ES-I3 (cell line): ENCODE results near the gene KCNQ1.

Experiments used
- H3K36me3 ChIP-seq: 2 replicates; pipeline ENCODE4 v1.6.1; 2013; ENCODE audit warnings: mild to moderate bottlenecking, low read length, control low read depth, moderate library complexity; ENCODE audit not compliant: insufficient read depth
- H3K4me1 ChIP-seq: 2 replicates; pipeline ENCODE4 v1.6.1; 2013; ENCODE audit warnings: mild to moderate bottlenecking, control low read depth, low read length; ENCODE audit not compliant: insufficient read depth
- H3K9ac ChIP-seq: 2 replicates; pipeline ENCODE4 v1.6.1; 2013; ENCODE audit warnings: low read depth, mild to moderate bottlenecking, low read length, moderate library complexity
- H3K9me3 ChIP-seq: 2 replicates; pipeline ENCODE4 v1.6.1; 2013; ENCODE audit warnings: mild to moderate bottlenecking, low read length, moderate library complexity; ENCODE audit not compliant: control insufficient read depth, insufficient read depth

The KCNQ1 gene

DNA sequence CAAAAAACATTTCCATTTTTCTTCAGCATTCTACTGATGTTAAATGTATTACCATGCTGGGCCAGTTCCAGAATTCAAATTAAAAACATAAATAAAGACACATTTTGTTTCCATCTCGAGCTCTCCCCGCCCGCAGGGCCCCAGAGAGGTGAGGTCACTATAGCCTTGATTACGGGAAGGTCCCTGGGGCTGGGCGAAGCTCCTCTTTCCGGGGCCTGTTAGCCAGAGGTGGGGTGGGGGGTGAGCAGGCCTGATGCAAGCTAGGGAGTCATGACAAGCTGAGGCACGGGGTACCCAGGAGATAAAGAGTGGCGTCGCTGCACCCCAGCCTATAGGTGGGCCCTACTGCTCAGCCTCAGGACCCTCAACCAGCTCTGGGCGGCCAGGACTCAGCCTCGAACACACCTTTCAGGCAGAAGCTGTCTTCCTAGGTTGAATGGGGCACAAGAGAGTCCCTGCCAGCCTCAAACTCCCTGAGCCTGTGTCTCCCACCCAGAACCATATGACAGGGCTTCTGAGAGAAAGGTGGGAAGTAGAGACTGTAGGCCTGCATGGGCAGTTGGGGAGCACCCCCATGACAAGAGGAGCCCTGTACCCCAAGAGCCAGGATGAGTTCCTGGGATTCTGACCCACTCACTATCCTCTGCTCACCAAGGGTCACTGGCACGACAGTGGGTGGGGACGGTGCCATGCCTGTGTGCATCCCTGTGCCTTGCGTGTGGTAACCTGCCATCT lies 220.2 kb downstream of the KCNQ1 start:
- no peaks in the 10 kb centered on the region; the same call in 1 of the 2 replicates for H3K36me3 ChIP-seq
- no peak overlapping the region for H3K9ac ChIP-seq
- peaks cover 14% of the 10 kb centered on the region for H3K9me3 ChIP-seq

DNA sequence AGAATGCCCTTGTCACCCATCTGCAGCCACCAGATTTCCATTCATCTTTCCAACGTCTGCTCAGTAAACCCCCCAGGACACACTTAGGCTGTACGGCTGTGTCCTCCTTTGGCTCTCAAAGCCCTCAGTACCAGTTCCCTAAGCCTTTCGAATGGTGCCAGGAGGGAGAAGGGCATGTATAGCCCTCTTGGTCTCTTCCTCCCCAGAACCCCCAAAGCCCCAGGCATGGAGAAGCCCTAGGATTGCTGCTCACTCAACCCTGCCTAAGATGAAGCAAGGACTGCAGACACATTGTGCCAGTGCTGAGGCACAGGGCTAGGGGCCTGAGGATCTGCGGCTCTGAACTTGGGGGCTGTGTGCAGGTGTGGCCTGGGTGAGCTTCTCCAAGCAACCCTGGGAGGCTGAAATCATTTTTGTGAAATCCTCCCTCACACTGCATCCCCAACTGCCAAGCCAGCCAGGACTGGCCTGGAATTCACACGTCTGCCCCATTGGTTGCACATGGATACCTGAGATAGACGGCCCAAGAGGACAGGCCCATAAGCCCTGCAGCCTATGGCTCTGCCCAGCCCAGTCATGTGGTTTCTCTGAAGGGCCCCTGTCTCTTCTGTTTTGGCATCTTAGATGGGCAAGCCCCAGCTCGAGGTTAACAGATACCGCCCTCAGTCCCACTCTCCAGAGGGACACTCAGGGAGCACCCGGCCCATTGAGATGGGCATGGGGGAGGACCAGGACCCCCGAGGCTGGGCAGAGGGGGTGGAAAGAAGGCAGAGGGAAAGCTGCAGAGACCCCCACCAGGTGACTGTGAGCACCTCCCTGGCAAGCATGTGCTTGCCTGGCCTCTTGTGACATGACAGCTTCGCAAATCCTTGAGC lies 221.0 kb downstream of the KCNQ1 start:
- H3K9ac ChIP-seq, result no peak overlapping the region
- H3K36me3 ChIP-seq, result no peaks in the 10 kb centered on the region; the same call in 1 of the 2 replicates
- no peaks in the 10 kb centered on the region for H3K4me1 ChIP-seq
- H3K9me3 ChIP-seq, result peaks cover 9% of the 10 kb centered on the region

More for the DNA sequence above, 220.2 kb downstream of the KCNQ1 start:
- H3K4me1 ChIP-seq, result no peaks in the 10 kb centered on the region

DNA sequence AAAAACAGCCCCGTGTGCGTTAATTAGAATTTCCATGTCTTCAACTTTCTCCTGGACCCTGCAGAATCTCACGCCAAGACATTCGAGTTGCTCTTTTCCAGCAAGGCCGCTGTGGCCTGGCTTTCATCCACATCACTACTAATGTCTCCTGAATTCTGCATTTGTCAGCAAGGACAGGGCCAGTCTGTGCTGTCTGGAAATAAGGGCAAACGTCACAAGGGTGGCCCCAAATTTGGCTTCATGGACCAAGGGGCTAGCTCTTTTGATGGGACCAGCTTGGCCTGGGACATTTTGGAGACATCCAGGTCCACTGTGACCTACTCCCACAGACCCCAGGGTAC lies 221.6 kb downstream of the KCNQ1 start:
- Histone ChIP-seq H3K36me3 (no peaks in the 10 kb centered on the region; the same call in 1 of the 2 replicates), H3K9me3 (peaks cover 3% of the 10 kb centered on the region), H3K9ac (no peak overlapping the region), H3K4me1 (no peaks in the 10 kb centered on the region)

DNA sequence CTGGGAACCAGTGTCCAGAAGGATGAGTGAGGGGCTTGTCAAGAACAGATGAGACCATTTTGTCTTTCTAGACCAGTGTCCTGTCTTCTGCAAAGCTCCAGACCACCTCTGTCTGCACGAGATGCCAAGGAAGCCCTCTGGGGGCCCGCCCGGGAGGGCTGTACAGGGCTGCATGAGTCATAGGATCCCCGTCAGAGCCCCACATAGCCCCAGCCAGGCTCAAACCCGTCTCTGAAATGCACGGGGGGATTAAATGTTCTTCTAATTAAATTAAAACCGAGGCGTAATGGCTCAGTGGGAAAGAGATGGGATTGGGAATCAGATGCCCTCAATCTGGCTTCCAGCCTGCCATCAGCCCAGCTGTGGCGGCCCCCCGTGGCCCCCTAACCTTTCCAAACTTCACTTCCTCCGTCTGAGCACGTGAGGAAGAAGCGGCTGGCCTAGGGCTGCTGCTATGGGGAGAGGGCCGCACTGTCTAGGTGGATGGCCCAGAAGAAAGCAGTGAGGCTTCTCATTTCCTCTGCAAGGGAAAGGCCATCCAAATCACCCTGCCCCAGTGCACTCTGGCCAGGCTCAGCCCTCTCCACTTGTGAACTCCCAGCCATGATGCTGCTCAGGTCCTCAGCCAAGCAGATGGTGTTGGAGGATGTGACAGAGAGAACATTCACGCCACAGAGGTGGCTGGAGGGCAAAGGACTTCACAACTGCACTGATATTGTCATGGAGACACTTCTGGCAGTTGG lies 222.2 kb downstream of the KCNQ1 start:
- Histone ChIP-seq H3K9ac (no peak overlapping the region), H3K4me1 (no peaks in the 10 kb centered on the region), H3K36me3 (no peaks in the 10 kb centered on the region; the same call in 1 of the 2 replicates), H3K9me3 (peaks cover under 1% of the 10 kb centered on the region; the same call in 1 of the 2 replicates)

DNA sequence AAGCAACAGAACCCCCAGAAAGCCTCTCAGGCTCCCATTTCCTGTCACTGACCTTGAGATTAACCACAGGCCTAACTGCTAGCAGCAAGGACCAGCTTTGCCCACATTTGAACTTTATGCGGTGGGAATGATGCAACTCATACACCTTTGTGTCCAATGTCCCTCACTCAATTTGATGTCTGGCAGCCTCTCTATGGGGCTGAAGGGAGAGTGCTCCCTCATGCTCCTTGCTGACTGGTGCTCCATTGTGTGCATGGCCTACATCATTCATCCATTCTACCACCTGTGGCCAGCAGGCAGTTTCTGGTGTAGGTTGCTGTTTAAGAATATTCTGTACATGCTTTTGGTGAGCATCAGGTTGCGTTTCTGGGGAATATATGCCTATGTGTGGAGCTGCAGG lies 223.1 kb downstream of the KCNQ1 start:
- H3K9ac ChIP-seq, result no peak overlapping the region
- no peaks in the 10 kb centered on the region; the same call in 1 of the 2 replicates for H3K36me3 ChIP-seq
- no peaks in the 10 kb centered on the region for H3K4me1 ChIP-seq
- no peaks in the 10 kb centered on the region for H3K9me3 ChIP-seq

DNA sequence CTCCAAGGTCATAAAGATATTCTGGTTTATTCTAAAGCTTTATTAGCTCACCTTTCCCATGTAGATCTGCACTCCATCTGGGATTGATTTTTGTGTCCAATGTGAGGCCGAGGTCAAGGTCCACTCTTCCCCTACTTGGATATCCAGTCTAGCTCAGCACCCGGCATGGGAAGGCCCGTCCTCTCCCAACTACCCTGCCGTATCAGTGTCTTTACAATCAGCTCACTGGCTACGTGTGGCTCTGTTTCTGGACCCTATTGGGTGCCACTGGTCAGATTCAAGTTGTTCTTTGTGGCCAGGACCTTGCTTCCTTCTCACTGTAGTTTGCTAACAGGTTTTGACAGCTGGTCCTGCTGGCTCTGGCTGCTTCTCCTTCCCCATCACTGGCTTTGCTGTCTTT lies 224.1 kb downstream of the KCNQ1 start:
- no peak overlapping the region for H3K9ac ChIP-seq
- no peaks in the 10 kb centered on the region; the same call in 1 of the 2 replicates for H3K36me3 ChIP-seq
- no peaks in the 10 kb centered on the region for H3K9me3 ChIP-seq
- H3K4me1 ChIP-seq, result no peaks in the 10 kb centered on the region

DNA sequence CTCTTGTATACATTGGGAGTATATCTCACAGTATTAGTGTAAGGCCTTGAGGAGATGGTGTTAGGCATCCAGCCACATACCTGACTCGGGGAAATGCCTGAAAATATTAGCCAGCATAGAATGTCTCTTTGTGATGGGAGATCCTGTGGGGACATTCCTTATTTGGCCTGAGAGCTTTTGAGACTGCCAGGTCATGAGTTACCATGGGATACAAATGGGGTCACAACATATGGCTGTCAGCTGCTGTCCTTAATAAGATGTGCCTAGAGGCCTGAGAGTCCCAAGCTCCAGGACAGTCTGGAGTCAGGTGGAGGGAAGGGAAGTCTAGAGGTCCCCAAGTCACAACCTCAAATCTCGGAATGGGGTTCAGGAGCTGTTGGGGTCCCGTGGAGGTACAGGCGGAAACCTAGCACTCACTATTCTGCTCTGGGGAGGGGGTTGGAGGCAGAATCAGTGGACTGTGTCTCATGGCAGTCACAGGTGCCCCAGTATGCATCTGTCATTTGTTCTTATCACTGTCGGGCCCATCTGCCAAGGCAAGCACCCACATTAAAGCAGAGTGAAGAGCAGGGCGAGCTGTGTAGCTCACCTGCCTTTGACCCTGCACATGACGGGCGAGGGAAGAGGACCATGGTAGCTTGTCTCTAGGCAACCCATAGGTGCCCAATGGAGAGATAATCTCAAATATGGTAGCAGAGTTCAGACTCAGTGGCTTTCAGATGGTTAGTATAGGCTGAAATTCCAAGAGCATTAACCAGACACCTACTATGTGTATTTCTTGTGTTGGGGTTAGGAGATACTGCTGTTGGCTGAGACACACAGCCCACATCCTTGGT lies 225.0 kb downstream of the KCNQ1 start:
- Histone ChIP-seq H3K9me3 (no peaks in the 10 kb centered on the region), H3K9ac (no peak overlapping the region), H3K36me3 (no peaks in the 10 kb centered on the region; the same call in 1 of the 2 replicates), H3K4me1 (no peaks in the 10 kb centered on the region)

DNA sequence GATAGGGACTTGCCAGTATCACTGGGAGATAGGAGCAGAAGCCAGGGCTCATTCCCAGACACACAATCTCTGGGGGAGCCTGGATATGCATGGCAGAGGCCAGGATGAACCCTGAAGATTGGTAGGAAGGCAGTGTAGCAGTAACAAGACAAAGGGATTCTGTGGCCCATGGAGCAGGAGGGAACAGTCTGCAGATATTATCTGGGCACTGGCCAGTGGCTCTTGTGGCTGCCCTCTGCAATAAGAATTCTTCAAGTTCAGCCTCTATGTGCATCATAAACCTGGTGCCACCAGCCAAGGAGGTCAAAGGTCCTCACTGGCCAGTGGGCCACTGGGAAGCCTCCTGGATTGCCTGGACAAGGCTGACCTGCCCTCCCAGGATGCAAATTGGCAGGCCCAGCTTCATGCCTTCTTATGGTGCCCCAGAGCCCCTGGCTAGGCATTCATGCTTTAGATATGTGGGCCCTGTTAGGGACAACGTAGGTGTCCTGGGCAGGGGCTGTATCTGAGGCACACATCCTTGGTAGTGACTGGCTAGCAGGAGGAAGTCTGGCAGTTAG lies 225.8 kb downstream of the KCNQ1 start:
- no peak overlapping the region for H3K9ac ChIP-seq
- no peaks in the 10 kb centered on the region; the same call in 1 of the 2 replicates for H3K4me1 ChIP-seq
- H3K36me3 ChIP-seq, result no peaks in the 10 kb centered on the region; the same call in 1 of the 2 replicates
- H3K9me3 ChIP-seq, result no peaks in the 10 kb centered on the region

DNA sequence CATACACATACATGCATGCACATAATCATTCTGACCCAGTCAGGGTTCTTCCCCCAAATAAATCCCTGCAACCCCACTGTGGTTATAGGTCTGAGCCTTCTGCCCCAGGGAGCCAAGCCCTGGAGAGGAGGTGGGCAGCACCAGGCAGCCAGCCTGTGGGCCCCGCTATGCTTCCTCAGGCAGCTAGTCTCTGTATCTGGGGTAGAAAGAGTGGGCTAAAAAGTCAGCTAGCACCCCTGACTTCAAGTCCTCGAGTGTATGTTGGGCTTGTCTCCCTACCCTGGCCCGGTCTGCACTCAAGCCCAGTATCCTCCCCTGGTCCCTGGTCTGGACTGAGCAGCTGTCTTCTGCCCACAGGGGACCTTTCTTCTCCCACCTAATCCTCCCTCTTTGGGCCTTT lies 226.9 kb downstream of the KCNQ1 start:
- Histone ChIP-seq H3K36me3 (no peaks in the 10 kb centered on the region; the same call in 1 of the 2 replicates), H3K9me3 (no peaks in the 10 kb centered on the region), H3K4me1 (no peaks in the 10 kb centered on the region; the same call in 1 of the 2 replicates), H3K9ac (no peak overlapping the region)

DNA sequence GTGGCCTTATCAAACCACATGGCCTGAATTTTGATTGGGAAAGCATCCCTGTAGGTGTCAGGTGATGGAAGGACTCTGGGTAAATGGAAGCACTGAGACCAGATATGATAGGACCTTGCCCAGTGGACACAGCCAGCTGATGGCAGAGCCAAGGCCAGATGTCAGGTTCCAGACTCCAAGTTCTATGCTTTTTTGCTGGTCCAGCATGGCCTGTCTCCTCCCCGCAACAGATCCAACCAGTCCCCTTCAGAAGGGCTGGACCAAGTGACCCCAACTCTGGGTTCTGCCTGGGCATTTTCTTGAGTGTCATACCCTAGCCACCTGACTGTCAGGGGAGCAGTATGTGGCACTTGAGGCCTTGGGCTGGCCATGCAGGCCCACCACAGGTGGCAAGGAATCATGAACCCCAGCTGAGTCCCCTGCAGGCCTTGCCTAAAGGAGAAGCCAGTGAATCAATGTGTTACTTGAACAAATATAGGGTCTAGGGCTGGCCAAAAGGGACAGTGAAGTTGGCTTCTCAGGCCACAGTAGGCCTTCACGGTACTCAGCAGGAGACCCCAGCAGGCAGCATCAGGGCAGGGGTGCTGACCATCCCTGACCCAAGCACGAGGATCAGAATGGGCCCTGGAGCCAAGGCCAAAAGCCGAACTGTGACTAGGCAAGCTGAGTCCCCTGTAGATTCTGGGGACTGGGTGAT lies 227.9 kb downstream of the KCNQ1 start:
- Histone ChIP-seq H3K9ac (no peak overlapping the region), H3K4me1 (no peaks in the 10 kb centered on the region; the same call in 1 of the 2 replicates), H3K36me3 (no peaks in the 10 kb centered on the region; the same call in 1 of the 2 replicates)

DNA sequence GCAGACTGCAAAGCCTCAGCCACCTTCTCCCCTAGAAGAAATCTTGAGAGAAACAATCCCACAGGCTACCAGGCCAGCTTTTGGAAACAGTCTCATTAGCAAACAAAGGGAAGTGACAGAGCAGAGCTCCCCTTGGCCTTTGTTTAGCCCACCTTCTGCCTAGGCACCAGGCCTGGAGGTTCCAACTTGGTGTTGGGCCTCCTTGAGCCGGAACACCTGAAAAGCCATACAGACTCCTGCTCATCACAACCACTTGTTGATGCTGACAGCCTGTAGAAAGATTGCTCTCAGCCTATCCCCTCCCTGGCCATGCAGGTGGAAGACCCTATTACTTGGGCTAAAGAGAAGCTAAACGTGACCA lies 228.4 kb downstream of the KCNQ1 start:
- H3K36me3 ChIP-seq, result no peaks in the 10 kb centered on the region; the same call in 1 of the 2 replicates

More for the DNA sequence above, 227.9 kb downstream of the KCNQ1 start:
- no peaks in the 10 kb centered on the region for H3K9me3 ChIP-seq

DNA sequence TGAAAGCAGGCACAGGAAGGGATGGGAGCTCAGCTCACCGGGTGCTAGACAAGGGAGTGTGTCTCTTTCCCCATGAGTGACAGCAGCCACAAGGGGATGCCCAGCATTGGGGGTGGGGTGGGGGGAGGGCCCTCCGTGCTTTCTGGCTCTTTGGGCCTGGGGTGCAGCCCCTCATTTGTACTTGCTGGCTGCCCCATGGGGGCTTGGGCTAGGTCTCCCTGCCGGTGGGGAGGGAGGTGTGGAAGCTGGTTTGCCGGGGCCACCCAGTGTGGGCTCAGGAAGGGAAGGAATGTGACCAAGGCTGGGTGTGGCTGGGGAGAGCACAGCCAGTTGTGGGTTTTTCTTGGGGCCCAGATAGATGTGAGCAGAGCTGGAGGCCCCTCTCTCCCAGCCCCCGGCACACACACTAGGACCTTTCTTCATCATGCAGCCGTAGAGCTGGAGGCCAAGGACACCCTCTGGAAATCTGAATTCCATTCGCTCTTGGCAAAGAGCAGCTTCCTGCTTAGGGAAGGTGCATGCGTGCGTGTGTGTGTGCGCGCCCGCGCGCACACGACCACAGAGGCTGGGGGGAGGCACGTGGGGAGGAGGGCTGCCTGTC lies 229.2 kb downstream of the KCNQ1 start:
- no peaks in the 10 kb centered on the region; the same call in 1 of the 2 replicates for H3K36me3 ChIP-seq

More for the DNA sequence above, 228.4 kb downstream of the KCNQ1 start:
- H3K9ac ChIP-seq, result no peak overlapping the region
- H3K4me1 ChIP-seq, result no peaks in the 10 kb centered on the region; the same call in 1 of the 2 replicates
- H3K9me3 ChIP-seq, result no peaks in the 10 kb centered on the region

More for the DNA sequence above, 229.2 kb downstream of the KCNQ1 start:
- Histone ChIP-seq H3K9ac (no peak overlapping the region), H3K9me3 (no peaks in the 10 kb centered on the region), H3K4me1 (no peaks in the 10 kb centered on the region; the same call in 1 of the 2 replicates)
